A549 (cell line): Measurements from ENCODE around the gene OSBPL2. TPM values are rescaled to one million over a fixed set of nuclear protein-coding genes. Genes with fewer than 3 reads are reported as not detected.

Experiments used
- ATAC-seq, 2 experiments: fragments of 200-7000 bp in 1 of 2; fragments of >200 bp in 1 of 2; cut with Nextera tagmentation in 1 of 2; cut with Tn5 transposase in 1 of 2; 3 replicates each; pipeline versions ENCODE4 v1.8.0 to v1.9.1; 2018 to 2020; ENCODE audit warnings: mild to moderate bottlenecking in 1 of 2, moderate library complexity in 1 of 2
- CTCF ChIA-PET: fragments of 300-600 bp; sonication (Branson Sonifier 250); formaldehyde crosslinking; extraction: SDS; loops from one replicate; lab custom pipeline; 2021; ENCODE audit warnings: antibody characterized with exemption, inconsistent platforms; lab: Yijun Ruan, JAX
- POLR2A ChIA-PET: fragments of 350-600 bp; formaldehyde crosslinking; extraction: SDS; loops from one replicate; lab custom pipeline; 2021; ENCODE audit warnings: antibody characterized with exemption, inconsistent platforms; lab: Yijun Ruan, JAX
- DNase-seq, 2 experiments: peaks; one replicate each; pipeline versions ENCODE4 v3.0.0 to v3.0.0-alpha.2; 2011 to 2016; ENCODE audit warnings: low read depth in 1 of 2, low spot score in 1 of 2
- FAIRE-seq: peaks from 2 replicates; lab custom pipeline; 2011; peaks lifted over from hg19 to GRCh38; lab: Jason Lieb, UNC
- H3K27ac ChIP-seq, 2 experiments: fragments of >200 bp; sonication (Bioruptor Twin); formaldehyde crosslinking; 3 replicates each; pipeline ENCODE4 v1.5.1; 2016 to 2017
- H3K4me1 ChIP-seq: fragments of >200 bp; sonication (Bioruptor Twin); formaldehyde crosslinking; 3 replicates; pipeline ENCODE4 v1.6.1; 2016
- H3K4me2 ChIP-seq: fragments of >200 bp; sonication (Bioruptor Twin); formaldehyde crosslinking; 3 replicates; pipeline ENCODE4 v1.6.1; 2016
- H3K4me3 ChIP-seq: fragments of >200 bp; sonication (Bioruptor Twin); formaldehyde crosslinking; 3 replicates; pipeline ENCODE4 v1.5.1; 2016
- H3K9me3 ChIP-seq: fragments of >200 bp; sonication (Bioruptor Twin); formaldehyde crosslinking; 3 replicates; pipeline ENCODE4 v1.6.1; 2016
- BCL3 ChIP-seq: fragments of >200 bp; sonication (Bioruptor Twin); formaldehyde crosslinking; IDR thresholded peaks from 3 replicates; pipeline ENCODE4 v1.6.1; 2016
- CBX2 ChIP-seq: fragments of 200-600 bp; sonication (generic); IDR thresholded peaks from 2 replicates; pipeline ENCODE4 v1.6.1; 2016; ENCODE audit warnings: low read depth, mild to moderate bottlenecking, borderline replicate concordance
- CBX8 ChIP-seq: fragments of 200-600 bp; sonication (generic); IDR thresholded peaks from 2 replicates; pipeline ENCODE4 v1.6.1; 2016
- CHD2 ChIP-seq: fragments of 150-350 bp; IDR thresholded peaks from 2 replicates; pipeline ENCODE4 v1.6.1; 2014; ENCODE audit warnings: low read length; ENCODE audit not compliant: partially characterized antibody
- EHF ChIP-seq: fragments of 250-450 bp; sonication (Bioruptor Pico); IDR thresholded peaks from 2 replicates; pipeline ENCODE4 v1.5.0; 2020; ENCODE audit warnings: mild to moderate bottlenecking
- ELK1 ChIP-seq: fragments of 150-350 bp; IDR thresholded peaks from 2 replicates; pipeline ENCODE4 v1.6.1; 2014; ENCODE audit warnings: low read depth, mild to moderate bottlenecking, low read length
- EP300 ChIP-seq, 2 experiments: fragments of >200 bp; sonication (Bioruptor Twin); formaldehyde crosslinking; IDR thresholded peaks; 2 replicates in 1 of 2; 3 replicates in 1 of 2; pipeline ENCODE4 v1.6.1; 2016 to 2017
- ESRRA ChIP-seq: fragments of 150-350 bp; IDR thresholded peaks from 2 replicates; pipeline ENCODE4 v1.6.1; 2014; ENCODE audit warnings: mild to moderate bottlenecking, low read length, borderline replicate concordance
- FOSB ChIP-seq: fragments of 250-450 bp; sonication (Bioruptor Pico); IDR thresholded peaks from 2 replicates; pipeline ENCODE4 v1.5.0; 2020; ENCODE audit warnings: mild to moderate bottlenecking, moderate library complexity
- HDAC2 ChIP-seq: fragments of 200-600 bp; sonication (generic); IDR thresholded peaks from 2 replicates; pipeline ENCODE4 v1.6.1; 2016
- HEYL ChIP-seq: fragments of 250-450 bp; sonication (Bioruptor Pico); IDR thresholded peaks from 2 replicates; pipeline ENCODE4 v1.8.0; 2021; ENCODE audit warnings: mild to moderate bottlenecking, moderate library complexity
- JUN ChIP-seq, 2 experiments: fragments of >200 bp; sonication (Bioruptor Twin); formaldehyde crosslinking; IDR thresholded peaks; 2 replicates in 1 of 2; 3 replicates in 1 of 2; pipeline ENCODE4 v1.6.1; 2016 to 2017
- MAFK ChIP-seq: fragments of 450-650 bp; IDR thresholded peaks from 2 replicates; pipeline ENCODE4 v1.6.1; 2014; ENCODE audit not compliant: partially characterized antibody
- MAX ChIP-seq: IDR thresholded peaks from 2 replicates; pipeline ENCODE4 v1.6.1; 2012
- NPAS2 ChIP-seq: fragments of 250-450 bp; sonication (Bioruptor Pico); IDR thresholded peaks from 2 replicates; pipeline ENCODE4 v1.8.0; 2022; ENCODE audit warnings: mild to moderate bottlenecking, moderate library complexity, borderline replicate concordance
- PBX3 ChIP-seq: IDR thresholded peaks from 2 replicates; pipeline ENCODE4 v1.6.1; 2012
- POLR2AphosphoS2 ChIP-seq: conservative IDR thresholded peaks from 2 replicates; pipeline ENCODE4 v1.6.1; 2012; ENCODE audit warnings: low read length, improper control_type of control experiment, inconsistent platforms
- RAD21 ChIP-seq, 2 experiments: fragments of >200 bp in 1 of 2; sonication (Bioruptor Twin) in 1 of 2; formaldehyde crosslinking in 1 of 2; IDR thresholded peaks in 1 of 2; conservative IDR thresholded peaks in 1 of 2; 2 replicates in 1 of 2; 3 replicates in 1 of 2; pipeline ENCODE4 v1.6.1; 2012 to 2018; ENCODE audit warnings: inconsistent platforms in 1 of 2
- RCOR1 ChIP-seq: fragments of 150-350 bp; IDR thresholded peaks from 2 replicates; pipeline ENCODE4 v1.6.1; 2014; ENCODE audit warnings: antibody characterized with exemption, low read length, low read depth
- RFX5 ChIP-seq: fragments of 450-650 bp; IDR thresholded peaks from 2 replicates; pipeline ENCODE4 v1.7.1; 2014; ENCODE audit warnings: antibody characterized with exemption, mild to moderate bottlenecking, moderate library complexity
- RNF2 ChIP-seq: fragments of 200-600 bp; sonication (generic); IDR thresholded peaks from 2 replicates; pipeline ENCODE4 v1.6.1; 2016; ENCODE audit warnings: low read depth, mild to moderate bottlenecking, antibody characterized with exemption, moderate library complexity, borderline replicate concordance
- SMC3 ChIP-seq: fragments of >200 bp; sonication (Bioruptor Twin); formaldehyde crosslinking; IDR thresholded peaks from 3 replicates; pipeline ENCODE4 v1.6.1; 2018; ENCODE audit warnings: inconsistent platforms
- TP53 ChIP-seq: fragments of 250-450 bp; sonication (Bioruptor Pico); IDR thresholded peaks from 2 replicates; pipeline ENCODE4 v1.5.0; 2021; ENCODE audit warnings: mild to moderate bottlenecking, moderate library complexity
- ZSCAN20 ChIP-seq: fragments of 250-450 bp; sonication (Bioruptor Pico); IDR thresholded peaks from 2 replicates; pipeline ENCODE4 v1.8.0; 2022; ENCODE audit warnings: mild to moderate bottlenecking, moderate library complexity
- WGBS: methylation state at CpG from one replicate; pipeline ENCODE4 v1.1.6; 2017; ENCODE audit errors: missing lambda C conversion rate; 5-methylcytosine and 5-hydroxymethylcytosine counted together
- polyA plus RNA-seq, 4 experiments: library from polyadenylated mRNA; depleted of rRNA in 3 of 4; stranded (reverse); fragments of >200 nt; fragmentation: RNase III in 1 of 4; extraction: RNeasy Plus Mini Kit Qiagen cat#74134 plus additional on column Dnase treatment in 1 of 4; gene quantifications; 2 replicates in 3 of 4; 3 replicates in 1 of 4; pipeline ENCODE4 v1.2.3, GENCODE V29; 2011 to 2017
- TF ChIP-seq, protein P1 (sequence below): fragments of >200 bp; sonication (Bioruptor Twin); formaldehyde crosslinking; IDR thresholded peaks from 2 replicates; pipeline ENCODE4 v1.6.1; 2016

The OSBPL2 gene
- polyA plus RNA-seq, 2 of the 4 experiments (the other 2 are of a cell fraction), result 14.6 to 14.8 TPM

GRCh38 chr20:62193079-62194025, 45.0 kb upstream of the OSBPL2 start:
- no peak for TF ChIP-seq BCL3
- peak; percentile 17 for TF ChIP-seq MAFK
- FAIRE-seq (no peak), ATAC-seq (no peak), DNase-seq (no peak)
- no peaks in the 10 kb centered on the region for H3K9me3 ChIP-seq
- no peak overlapping the region for H3K27ac ChIP-seq
- ChIA-PET POLR2A (no interaction called here), CTCF (interaction anchor here (1.0 to 1.1 kb wide), 2 partner anchors 18 to 33 kb away, joined by 3 read pairs; no protein-coding TSS in a partner anchor)
- WGBS, result 90% methylated on average over 27 of the region's 29 CpGs
- H3K4me1 ChIP-seq, result no peaks in the 10 kb centered on the region
- no peak overlapping the region for H3K4me2 ChIP-seq
- H3K4me3 ChIP-seq, result no peak overlapping the region

DNA sequence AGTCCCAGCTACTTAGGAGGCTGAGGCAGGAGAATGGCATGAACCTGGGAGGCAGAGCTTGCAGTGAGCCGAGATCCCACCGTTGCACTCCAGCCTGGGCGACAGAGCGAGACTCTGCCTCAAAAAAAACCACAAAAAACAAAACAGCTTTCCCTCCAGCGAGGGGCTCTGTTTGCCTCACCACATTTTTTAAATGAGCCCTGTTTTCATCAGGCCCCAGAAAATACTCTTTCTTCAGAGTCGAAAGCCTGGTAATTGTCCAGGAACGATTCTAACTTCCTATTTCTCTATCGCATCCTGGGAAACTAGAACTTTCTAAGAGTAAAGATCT, 43.3 kb upstream of the OSBPL2 start:
- POLR2A ChIA-PET, result no interaction called here
- CTCF ChIA-PET, result no interaction called here
- H3K9me3 ChIP-seq, result no peaks in the 10 kb centered on the region
- TF ChIP-seq RFX5, result no peak
- TF ChIP-seq CBX8, result no peak
- TF ChIP-seq TP53 (CRISPR knock-in tag), result no peak
- TF ChIP-seq CBX2, result no peak
- no peak for TF ChIP-seq HEYL
- no peak for TF ChIP-seq RCOR1
- TF ChIP-seq JUN (IDR thresholded peaks at IDR 0.05), result no peak
- TF ChIP-seq EHF (CRISPR knock-in tag), result no peak
- no peak for TF ChIP-seq EP300 (IDR thresholded peaks at IDR 0.05)
- TF ChIP-seq ELK1, result no peak
- no peak for TF ChIP-seq RAD21 (conservative IDR thresholded peaks at IDR 0.05 in 1 of 2, IDR thresholded peaks at IDR 0.05 in 1 of 2)
- no peak for TF ChIP-seq SMC3
- TF ChIP-seq, protein P1, sequence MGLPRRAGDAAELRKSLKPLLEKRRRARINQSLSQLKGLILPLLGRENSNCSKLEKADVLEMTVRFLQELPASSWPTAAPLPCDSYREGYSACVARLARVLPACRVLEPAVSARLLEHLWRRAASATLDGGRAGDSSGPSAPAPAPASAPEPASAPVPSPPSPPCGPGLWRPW, result no peak
- TF ChIP-seq CHD2, result no peak
- no peak for TF ChIP-seq BCL3
- TF ChIP-seq FOSB (CRISPR knock-in tag), result no peak
- TF ChIP-seq HDAC2, result no peak
- TF ChIP-seq ZSCAN20 (CRISPR knock-in tag), result no peak
- H3K4me2 ChIP-seq, result no peak overlapping the region
- no peak for ATAC-seq
- no peak for FAIRE-seq
- 91% methylated on average over 8 of the region's 8 CpGs for WGBS
- no peak overlapping the region for H3K27ac ChIP-seq
- no peak for DNase-seq
- H3K4me3 ChIP-seq, result no peak overlapping the region
- H3K4me1 ChIP-seq, result no peaks in the 10 kb centered on the region

- no peak overlapping the region for H3K4me3 ChIP-seq
- FAIRE-seq (no peak), ATAC-seq (no peak), DNase-seq (no peak)
- ChIA-PET POLR2A (no interaction called here), CTCF (no interaction called here)
- H3K4me2 ChIP-seq, result no peak overlapping the region
- TF ChIP-seq ESRRA (no peak), RAD21 (conservative IDR thresholded peaks at IDR 0.05 in 1 of 2, IDR thresholded peaks at IDR 0.05 in 1 of 2) (no peak), PBX3 (no peak), MAX (no peak), FOSB (CRISPR knock-in tag) (no peak), POLR2AphosphoS2 (no peak), NPAS2 (CRISPR knock-in tag) (no peak), RNF2 (no peak)
- no peak overlapping the region for H3K27ac ChIP-seq
- no peaks in the 10 kb centered on the region for H3K4me1 ChIP-seq
- 94% methylated on average over 10 of the region's 10 CpGs for WGBS
- no peaks in the 10 kb centered on the region for H3K9me3 ChIP-seq
Observed at GRCh38 chr20:62195736-62196135, 42.6 kb upstream of the OSBPL2 start.
